GM18858 (cell line): ENCODE measurements around the gene TRMT11.

Experiments used
- ATAC-seq: cut with Tn5 transposase; IDR thresholded peaks from one replicate; pipeline ENCODE4 v1.9.1; 2021; ENCODE audit not compliant: unreplicated experiment

The TRMT11 gene

GRCh38 chr6:126072172-126072571, 85.8 kb downstream of the TRMT11 start:
- ATAC-seq: no peak

- no peak for ATAC-seq
Measured at GRCh38 chr6:126072834-126073233, 86.5 kb downstream of the TRMT11 start.

GRCh38 chr6:126075335-126076071, 89.2 kb downstream of the TRMT11 start:
- no peak for ATAC-seq

GRCh38 chr6:126076992-126077664, 90.8 kb downstream of the TRMT11 start:
- ATAC-seq: no peak

DNA sequence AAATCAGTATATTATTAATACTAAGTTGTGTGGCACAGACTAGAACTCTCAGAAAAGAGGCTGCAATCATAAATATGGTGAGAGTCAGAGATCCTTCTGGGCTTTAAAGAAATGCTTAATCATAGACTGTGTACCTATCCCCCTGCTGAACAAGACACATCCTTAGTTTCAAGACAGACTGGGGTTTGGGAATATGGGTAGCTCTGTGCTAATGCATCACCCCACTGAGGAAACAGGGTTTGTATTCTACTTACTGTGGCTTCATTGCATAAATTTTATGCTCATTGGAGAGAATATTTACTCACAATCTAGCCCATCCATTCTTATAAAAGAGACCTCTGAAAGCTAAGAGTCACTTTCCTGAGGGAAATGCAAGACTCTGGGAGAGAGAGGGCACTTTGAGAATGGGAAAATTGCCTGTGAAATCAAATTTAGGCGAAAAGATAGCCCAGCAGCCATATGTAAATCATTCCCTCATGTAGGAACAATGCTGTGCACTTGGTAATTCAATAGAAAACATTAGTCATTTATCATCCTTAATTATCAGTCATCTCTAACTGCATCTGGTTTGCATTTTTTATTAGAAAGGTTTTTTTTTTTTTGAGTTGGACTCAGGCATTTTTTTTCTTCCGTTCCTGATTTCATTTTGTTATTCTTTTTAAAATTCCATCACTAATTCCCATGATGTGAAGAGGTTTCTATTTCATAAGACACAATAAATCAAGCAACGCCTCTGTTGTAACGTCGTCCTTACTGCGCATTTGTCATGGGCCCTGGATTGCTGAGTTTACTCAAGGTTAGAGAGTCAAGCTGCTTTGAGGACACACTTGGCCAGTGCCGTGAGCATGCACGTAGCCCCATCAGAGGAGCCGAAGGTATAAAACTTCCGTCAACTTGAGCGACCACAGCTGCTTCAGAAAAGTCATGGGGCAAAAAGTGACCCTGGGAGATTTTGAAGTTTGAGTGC, 91.8 kb downstream of the TRMT11 start:
- ATAC-seq: no peak

- no peak for ATAC-seq
Measured at GRCh38 chr6:126083875-126084274, 97.5 kb downstream of the TRMT11 start.

DNA sequence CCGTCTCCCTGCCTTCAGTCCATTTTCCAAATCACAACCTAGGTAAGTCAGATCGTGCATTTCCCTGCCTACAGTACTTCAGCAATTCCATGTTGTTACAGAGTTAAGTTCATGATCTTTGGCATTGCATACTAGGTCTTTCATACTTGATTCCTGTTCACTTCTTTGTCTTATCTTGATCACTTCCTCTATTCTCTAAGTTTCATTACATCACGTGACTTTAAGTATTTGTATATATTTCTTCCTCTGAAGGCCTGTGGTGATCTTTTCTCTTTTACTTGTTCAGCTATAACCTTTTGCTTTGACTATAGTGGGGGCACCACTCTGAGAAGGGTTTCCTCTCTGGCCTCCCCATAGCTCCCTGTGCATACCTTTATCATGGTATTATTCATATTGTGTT, 100.2 kb downstream of the TRMT11 start:
- peak; percentile 75 for ATAC-seq
